T-helper 2 cell (primary cell): ENCODE data around the gene NCOA1.
"Not testable (repeated sequence)": the region's sequence is repeated elsewhere in the genome, so short reads cannot be mapped to it uniquely, and the experiment has no call there.

ENCODE experiments used
- DNase-seq, 5 experiments: peaks; one replicate each; pipeline versions ENCODE4 v3.0.0 to v3.0.0-alpha.2; 2012 to 2022

The NCOA1 gene

DNA sequence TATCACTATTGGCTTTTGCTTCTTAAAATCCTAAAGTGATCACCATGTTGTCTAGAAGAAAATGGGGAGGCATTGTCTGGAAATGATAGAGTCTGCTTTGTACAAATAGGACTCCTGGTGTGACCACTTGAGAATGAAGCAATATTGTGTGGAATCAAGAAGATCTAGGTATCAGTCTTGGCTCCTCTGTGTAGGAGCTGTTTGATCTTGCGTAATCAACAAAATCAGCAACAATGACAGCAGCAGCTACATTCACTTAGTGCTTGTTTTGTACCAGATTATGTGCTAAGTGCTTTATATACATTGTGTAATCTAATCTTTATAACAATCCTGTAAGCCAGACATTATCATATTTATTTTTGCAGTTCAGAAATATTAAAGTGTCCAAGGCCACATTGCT, 17.8 kb downstream of the NCOA1 start:
- peak in 1 of 5 experiments; percentile 34 for DNase-seq

DNA sequence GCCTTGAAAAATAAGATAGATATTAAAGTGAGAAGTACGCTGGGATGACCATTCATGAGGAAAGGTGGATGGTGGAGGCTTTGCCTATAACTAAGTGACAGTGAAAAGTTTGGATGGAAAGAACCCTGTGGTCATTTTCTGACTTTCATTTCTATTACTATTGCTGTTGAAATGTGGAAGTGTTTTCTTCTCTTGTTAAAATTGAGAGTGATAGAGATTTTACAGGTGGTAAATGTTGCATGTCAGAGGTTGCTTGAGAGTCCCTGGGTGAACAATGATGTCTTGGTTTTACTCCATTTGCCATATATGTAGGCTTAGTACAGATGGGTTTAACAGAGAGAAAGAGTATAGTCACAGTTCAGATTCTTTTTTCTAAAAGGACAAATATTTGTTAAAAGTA, 18.4 kb downstream of the NCOA1 start:
- peak in 1 of 5 experiments; percentile 32 for DNase-seq

DNA sequence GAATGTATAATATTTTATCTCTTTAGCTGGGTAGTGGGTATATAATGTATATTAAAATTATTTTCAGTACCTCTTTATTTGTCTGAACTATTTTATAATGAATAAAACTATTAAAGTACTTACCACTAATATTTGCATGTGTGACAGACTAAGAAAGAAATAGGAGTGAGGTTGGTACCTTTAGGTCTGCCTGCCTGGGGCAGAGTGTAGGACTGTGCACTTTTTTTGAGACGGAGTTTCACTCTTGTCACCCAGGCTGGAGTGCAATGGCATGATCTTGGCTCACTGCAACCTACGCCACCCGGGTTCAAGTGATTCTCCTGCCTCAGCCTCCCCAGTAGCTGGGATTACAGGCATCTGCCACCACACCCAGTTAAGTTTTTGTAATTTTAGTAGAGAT, 18.8 kb downstream of the NCOA1 start:
- no peak for DNase-seq

DNA sequence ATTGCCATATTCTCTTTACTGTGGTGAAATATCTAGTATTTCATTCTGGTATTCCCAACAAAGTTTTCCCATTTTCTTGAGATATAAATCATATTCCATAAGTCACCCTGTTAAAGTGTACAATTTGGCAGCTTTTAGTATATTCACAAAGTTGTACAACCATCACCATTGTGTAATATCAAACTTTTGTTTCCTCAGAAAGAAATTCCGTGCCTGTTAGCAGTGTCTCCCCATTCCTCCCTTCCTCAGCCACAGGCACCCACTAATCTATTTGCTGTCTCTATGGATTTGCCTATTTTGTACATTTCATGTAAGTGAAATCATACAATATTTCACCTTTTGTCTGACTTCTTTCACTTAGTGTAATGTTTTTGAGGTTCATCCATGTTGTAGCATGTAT, 19.7 kb downstream of the NCOA1 start:
- no peak for DNase-seq

DNA sequence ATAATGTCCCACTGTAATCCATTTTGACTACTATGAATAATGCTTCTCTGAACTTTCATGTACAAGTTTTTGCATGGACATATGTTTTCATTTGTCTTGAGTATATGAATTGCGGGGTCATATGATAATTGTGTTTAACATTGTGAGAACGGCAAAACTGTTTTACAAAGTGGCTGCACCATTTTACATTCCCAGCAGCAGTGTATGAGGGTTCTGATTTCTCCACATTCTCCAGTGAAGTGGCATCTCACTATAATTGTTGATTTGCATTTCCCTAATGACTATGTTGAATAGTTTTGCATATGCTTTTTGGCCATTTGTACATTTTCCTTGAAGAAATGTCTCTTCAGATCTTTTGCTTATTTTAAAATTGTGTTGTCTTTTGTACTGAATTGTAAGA, 20.1 kb downstream of the NCOA1 start:
- DNase-seq, result no peak

DNA sequence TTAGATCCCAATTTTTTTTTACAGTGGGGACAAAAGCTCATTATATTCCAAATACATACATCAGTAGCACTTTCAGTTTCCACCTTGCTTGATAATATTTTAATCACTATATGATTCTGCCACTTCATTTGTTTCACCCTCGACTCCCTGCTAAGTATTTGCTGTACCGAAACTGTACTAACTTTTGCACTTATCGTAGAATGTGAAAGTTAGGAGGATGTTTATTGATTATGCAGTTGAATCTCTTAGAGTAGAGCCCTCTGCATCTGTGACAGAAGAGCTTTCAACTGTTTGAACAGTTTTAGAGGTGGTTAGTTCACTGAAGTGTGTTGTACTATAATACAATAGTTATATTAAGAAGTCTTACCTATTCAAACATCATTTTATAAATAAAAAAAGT, 20.8 kb downstream of the NCOA1 start:
- peak in 1 of 5 experiments; percentile 57 for DNase-seq

DNA sequence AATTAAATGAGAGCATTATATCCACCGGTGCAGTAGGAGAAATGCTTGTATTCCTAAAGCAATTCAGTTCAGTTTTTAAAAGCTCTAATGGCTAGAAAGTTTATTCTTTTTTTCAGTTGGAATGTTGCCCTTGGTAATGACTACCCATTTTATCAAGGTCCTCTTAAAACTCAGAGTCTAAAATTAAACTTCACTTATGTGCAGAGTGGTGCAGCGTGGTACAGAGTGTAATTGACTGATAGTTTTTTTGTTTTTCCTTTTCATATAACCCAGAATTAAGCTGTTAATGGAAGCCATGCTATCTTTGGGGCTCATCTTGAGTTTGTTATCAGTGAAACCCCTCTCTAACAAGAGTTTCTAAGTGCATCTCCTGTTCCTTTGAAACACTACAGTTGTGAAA, 21.4 kb downstream of the NCOA1 start:
- DNase-seq, result peak in 1 of 5 experiments; percentile 46

DNA sequence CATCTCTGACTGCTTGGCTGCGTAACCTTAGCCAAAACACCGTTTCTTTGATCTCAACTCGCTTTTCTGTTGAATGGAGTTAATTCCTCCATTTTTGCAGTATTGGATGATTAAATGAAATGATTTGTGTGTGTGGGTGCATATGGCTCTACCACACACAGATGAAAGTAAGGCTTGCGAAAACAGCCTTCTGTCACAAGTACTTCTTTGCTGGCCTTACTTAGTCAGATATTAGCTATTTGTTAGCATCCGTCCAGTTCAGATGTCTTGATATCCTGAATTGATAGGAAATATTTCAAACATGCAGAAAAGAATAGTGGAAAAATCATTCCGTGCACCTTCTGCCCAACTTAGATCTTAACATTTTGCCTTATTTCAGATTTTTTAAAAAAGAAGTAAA, 21.8 kb downstream of the NCOA1 start:
- no peak for DNase-seq

DNA sequence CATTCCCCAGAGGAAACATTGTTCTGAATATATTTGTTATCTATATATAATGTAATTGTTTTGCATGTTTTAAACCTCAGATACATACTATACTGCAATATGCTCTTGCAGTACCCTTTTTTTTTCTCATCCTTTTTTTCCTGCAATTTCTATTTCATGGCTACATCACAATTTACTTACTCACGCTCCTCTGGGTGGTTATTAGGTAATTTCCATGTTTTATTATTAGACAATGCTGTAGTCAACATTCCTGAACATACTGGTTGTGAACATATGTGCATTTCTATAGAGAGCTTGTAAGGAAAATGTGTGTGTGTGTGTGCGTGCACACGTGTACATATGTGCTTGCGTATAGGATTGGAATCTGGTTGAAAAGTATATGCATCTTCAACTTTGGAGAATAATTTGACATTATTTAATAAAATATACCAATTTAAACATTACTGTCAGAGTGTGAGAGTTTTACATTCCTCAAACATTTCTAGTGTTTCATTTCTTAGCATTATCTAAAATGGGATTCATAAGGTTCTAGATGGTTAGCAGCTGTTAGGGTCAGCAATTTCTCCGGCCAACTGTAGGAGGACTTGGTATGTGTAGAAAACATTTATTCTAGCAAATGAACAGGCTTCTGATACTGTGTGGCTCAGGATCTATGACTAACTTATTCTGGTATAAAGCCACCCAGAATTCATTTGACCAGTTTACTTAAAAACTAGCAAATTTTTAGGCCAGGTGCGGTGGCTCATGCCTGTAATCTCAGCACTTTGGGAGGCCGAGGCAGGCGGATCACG, 22.4 kb downstream of the NCOA1 start:
- DNase-seq, result no peak

DNA sequence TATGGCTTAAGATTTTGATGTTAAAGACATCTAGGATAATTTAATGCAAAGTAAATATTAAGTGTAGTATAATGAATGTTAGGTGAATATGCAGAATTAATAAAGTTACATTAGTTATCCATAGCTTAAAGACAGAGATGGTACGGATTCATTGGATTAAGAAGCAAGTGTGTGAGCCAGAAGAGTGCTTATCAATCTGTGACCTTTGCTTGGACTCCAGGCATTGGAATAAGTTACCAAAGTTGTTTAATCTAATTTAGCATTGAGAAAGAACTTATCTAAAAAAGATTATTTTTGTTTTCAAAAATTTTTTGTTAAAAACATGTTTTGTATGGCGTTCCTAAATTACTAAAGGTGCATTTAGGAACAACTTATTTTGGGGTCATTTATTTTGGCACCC, 23.8 kb downstream of the NCOA1 start:
- no peak for DNase-seq

DNA sequence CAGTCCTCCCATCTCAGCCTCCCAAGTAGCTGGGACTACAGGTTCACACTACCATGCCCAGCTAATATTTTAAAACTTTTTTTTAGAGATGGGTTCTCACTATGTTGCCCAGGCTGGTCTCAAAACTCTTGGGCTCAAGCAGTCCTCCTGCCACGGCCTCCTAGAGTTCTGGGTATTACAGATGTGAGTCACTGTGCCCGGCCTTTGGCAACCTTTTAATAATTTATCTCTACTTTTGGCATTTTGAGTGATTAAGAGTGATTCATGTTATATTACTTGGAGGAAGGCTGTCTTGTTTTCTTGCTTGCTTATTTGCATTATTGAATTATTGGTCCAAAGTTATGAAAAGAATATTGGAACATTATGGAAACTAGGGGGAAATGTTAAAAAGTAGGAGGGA, 24.3 kb downstream of the NCOA1 start:
- no peak for DNase-seq

DNA sequence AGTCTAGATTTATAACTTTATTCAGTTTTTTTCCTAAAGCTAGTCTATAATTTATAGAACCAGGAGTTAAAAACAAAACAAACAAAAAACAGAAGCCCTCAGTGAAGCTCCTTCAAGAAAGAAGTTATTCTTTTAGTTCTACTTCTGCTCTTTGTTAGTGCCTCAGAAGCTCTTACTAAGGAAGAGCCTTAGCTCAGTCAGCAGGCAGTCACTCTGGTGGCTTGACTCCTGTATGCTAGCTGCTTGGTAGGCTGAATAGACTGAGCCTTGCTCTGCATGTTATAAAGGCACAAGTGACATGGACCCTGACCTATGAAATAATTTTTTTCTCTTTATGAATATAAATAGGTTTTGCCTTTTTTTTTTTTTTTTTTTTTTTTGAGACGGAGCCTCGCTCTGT, 24.8 kb downstream of the NCOA1 start:
- DNase-seq, result peak in 1 of 5 experiments; percentile 22

DNA sequence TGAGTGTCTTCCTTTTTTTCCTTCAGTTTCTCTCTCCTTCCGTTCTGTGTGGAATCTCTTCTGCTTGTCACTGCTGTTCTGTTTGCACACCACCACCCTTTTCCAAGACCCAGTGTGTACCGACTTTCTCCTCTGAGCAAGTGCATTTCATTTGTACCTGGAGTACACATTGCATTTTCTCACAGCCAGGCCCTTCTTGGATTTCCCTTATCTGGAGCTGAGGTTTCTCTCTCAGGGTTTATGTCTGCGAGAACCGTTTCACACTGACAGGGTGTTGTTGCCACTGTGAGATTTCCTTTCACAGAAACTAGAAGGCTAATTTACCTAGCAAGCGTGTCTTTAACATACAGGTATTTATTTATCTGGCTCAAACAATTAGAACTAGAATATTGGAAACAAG, 26.2 kb downstream of the NCOA1 start:
- DNase-seq, result peak in 1 of 5 experiments; percentile 32

DNA sequence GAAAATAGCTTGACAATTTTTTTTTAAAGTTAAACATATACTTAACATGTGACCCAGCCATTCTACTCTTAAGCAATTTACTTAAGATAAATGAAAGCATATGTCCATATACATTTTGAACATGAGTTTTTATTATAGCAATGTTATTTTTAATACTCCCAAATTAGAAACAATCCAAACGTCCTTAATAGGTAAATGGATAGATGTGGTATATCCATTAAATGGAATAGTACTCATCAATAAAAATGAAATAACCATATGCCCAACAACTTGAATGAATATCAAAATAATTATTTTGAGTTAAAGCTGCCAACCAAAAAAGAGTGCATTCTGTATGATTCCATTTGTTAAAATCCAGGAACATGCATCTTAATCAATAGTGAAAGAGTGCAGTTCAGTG, 29.1 kb downstream of the NCOA1 start:
- DNase-seq, result no peak

DNA sequence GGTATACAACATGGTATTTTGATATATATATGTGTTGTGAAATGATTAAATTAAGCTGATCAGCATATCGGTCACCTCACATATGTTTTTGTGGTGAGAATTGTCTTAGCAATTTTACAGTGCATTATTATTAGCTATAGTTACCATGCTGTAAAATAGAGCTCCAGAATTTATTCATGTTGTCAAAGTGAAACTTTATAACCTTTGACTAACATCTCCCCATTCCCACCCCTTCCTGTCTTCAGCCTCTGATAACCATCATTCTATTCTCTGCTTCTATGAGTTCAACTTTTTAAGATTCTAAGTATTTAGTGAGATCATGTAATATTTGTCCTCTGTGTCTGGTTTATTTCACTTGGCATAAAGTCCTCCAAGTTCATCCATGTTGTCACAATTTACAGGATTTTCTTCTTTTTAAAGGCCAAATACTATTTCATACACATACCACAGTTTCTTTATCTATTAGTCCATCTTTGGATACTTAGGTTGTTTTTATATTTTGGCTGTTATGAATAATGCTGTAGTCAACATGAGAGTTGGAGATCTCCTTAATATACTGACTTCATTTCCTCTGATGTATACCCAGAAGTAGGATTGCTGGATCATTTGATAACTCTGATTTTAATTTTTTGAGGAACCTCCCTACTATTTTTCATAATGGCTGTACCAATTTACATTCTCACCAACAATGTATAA, 30.3 kb downstream of the NCOA1 start:
- peak in 1 of 5 experiments; percentile 45 for DNase-seq

DNA sequence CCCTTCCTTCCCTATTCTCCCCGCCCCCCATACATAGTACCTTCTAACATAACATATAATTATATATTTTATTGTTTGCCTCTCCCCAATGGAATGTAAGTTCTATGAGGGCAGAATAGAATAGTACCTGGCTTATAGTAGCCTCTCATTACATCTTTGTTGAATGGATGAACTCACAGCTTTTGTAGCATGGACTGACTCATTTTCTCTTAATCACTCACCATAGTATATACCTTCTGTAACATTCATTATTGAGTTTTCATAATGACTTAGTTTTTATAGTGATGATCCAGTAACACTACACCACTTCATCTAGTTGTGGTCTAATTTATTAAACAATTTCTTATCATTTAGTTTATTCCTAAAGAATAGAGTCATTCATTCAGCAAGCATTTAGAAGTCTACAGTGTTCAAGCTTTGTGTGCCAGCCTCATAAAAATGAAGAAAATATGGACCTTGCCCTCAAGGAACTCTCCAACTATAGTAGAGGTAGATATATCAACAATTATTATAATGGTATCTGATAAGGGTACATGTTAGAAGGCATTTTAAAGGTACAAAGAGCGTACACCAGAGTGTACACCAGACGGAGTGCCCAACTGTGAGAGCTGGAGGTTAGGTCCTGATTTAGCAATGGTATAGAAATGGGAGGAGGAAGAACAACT, 31.1 kb downstream of the NCOA1 start:
- DNase-seq, result peak in 1 of 5 experiments; percentile 27

DNA sequence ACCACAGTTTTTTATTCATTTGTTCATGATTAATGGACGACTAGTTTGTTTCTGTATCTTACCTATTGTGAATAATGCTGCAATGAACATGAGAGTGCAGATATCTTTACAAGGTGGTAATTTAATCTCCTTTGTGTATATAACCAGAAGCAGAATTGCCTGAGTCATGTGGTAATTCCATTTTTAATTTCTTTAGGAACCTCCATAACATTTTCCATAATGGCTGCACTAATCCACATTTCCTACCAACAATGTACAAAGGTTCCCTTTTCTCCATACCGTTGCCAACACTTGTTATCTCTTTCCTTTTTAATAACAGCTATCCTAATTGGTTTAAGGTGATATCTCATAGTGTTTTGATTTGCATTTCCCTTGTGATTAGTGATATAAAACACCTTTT, 36.5 kb downstream of the NCOA1 start:
- no peak for DNase-seq

DNA sequence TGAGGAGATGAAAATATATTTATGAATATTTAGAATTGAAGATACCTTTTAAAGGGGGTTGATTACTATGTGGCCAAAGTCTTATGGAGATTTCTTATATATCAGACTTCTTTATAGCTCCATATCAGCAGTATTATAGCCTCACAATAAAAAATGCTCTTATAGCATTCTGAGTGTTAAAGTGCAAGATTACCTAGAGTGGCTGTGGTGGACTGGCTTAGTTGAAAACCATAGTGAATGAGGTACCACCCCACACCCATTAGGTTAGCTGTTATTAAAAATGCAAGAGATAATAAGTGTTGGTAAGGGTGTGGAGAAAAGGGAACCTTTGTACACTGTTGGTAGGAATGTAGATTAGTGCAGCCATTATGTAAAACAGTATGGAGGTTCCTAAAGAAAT, 39.7 kb downstream of the NCOA1 start:
- no peak for DNase-seq

DNA sequence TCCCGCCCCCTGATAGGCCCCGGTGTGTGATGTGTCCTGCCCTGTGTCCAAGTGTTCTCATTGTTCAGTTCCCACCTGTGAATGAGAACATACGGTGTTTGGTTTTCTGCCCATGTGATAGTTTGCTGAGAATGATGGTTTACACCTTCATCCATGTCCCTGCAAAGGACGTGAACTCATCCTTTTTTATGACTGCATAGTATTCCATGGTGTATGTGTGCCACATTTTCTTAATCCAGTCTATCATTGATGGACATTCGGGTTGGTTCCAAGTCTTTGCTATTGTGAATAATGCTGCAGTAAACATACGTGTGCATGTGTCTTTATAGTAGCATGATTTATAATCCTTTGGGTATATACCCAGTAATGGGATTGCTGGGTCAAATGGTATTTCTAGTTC, 40.6 kb downstream of the NCOA1 start:
- DNase-seq, result not testable (repeated sequence)

DNA sequence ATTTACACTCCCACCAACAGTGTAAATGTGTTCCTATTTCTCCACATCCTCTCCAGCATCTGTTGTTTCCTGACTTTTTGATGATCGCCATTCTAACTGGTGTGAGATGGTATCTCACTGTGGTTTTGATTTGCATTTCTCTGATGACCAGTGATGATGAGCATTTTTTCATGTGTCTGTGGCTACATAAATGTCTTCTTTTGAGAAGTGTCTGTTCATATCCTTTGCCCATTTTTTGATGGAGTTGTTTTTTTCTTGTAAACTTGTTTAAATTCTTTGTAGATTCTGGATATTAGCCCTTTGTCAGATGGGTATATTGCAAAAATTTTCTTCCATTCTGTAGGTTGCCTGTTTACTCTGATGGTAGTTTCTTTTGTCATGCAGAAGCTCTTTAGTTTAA, 41.0 kb downstream of the NCOA1 start:
- DNase-seq, result not testable (repeated sequence)

DNA sequence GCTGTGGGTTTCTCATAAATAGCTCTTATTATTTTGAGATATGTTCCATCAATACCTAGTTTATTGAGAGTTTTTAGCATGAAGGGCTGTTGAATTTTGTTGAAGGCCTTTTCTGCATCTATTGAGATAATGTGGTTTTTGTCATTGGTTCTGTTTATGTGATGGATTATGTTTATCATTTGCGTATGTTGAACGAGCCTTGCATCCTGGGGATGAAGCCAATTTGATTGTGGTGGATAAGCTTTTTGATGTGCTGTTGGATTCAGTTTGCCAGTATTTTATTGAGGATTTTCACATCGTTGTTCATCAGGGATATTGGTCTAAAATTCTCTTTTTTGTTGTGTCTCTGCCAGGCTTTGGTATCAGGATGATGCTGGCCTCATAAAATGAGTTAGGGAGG, 42.5 kb downstream of the NCOA1 start:
- not testable (repeated sequence) for DNase-seq

DNA sequence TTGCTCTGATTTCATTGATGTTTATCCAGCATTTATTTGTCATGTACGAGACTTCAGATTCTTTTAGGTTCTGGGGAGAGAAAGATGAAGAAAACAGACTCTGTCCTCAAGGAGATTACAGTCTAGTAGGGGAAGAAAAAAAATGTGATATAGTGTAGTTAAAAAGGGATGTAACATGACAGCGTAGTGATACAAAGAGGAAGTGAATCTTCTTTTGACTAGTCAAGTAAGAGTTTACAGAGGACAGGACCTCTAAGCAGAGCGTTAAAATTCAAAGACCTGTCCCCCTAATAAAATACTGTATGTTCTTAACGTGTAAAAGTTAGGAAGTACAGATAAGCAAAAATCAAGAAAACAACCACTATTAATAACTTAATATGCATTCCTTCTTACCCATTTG, 47.7 kb downstream of the NCOA1 start:
- DNase-seq, result no peak

DNA sequence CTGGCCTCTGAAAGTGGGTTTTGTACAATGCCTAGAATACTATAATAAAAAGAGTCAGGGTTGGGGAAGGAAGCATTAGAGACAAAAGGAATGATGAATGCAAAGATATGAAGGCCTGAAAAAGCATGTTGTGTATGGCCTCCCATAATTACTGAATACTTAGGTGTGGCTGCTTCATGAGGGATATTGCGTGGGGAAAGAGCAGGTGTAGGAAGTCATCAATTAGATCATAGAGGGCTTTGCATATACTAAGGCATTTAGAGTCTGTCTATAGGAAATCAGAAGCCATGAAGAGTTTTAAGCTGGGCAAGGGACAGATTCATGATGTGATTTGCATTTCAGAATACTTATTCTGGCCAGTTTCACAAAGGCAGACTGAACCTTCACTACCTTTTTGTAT, 48.2 kb downstream of the NCOA1 start:
- no peak for DNase-seq

DNA sequence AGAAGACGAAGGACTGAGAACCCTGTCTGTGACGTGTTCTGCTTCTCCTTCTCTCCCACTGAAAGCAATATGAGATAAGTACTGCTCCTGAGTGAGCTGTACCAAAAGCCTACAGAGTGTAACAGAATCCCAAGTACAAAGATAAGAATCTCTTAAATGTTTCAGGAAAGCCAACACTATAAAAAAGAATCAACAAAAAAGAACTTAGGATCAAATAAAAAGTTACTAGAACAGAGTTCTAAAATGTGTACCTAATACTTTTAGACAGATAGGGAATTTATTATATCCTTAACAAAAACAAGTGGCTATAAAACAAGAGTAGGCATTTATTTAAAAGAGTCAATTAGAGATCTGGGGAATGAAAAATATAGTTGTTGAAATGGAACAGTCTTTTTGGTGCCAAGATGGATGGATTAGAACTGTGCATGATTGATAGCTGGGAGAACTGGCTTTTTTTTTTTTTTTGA, 49.0 kb downstream of the NCOA1 start:
- DNase-seq, result no peak
